GM21825 (cell line): ENCODE data around the gene CIDEB.
A peak's percentile ranks its signal among the peaks of the same experiment; 100 is the strongest.
"Not testable (repeated sequence)": the region's sequence is repeated elsewhere in the genome, so short reads cannot be mapped to it uniquely, and the experiment has no call there.

ENCODE experiments used
- ATAC-seq: cut with Tn5 transposase; IDR thresholded peaks from one replicate; pipeline ENCODE4 v1.9.1; 2021; ENCODE audit warnings: mild to moderate bottlenecking, moderate library complexity; ENCODE audit not compliant: unreplicated experiment

CIDEB gene

GRCh38 chr14:24307575-24308341, at the start of gene CIDEB:
CIDEB (minus strand) TSS chr14:24307977; CDS start chr14:24307858, 119 bp downstream.
- ATAC-seq: no peak

GRCh38 chr14:24356208-24356607, 48.4 kb upstream of the CIDEB start:
- ATAC-seq: no peak

GRCh38 chr14:24355009-24355408, 47.2 kb upstream of the CIDEB start:
- ATAC-seq: no peak

- not testable (repeated sequence) for ATAC-seq
These were observed 46.7 kb upstream of the CIDEB start for GRCh38 chr14:24354482-24354825.

- ATAC-seq: no peak
These were observed 46.0 kb upstream of the CIDEB start for GRCh38 chr14:24353559-24354481.

GRCh38 chr14:24351517-24351916, 43.7 kb upstream of the CIDEB start:
- ATAC-seq: no peak

- no peak for ATAC-seq
These were observed 42.0 kb upstream of the CIDEB start for GRCh38 chr14:24349742-24350141.

GRCh38 chr14:24348186-24348585, 40.4 kb upstream of the CIDEB start:
- ATAC-seq: no peak

- no peak for ATAC-seq
These were observed 39.4 kb upstream of the CIDEB start for GRCh38 chr14:24347134-24347533.

GRCh38 chr14:24343795-24344660, 36.3 kb upstream of the CIDEB start:
- no peak for ATAC-seq

GRCh38 chr14:24342889-24343288, 35.1 kb upstream of the CIDEB start:
- ATAC-seq: no peak

- no peak for ATAC-seq
These were observed 32.8 kb upstream of the CIDEB start for GRCh38 chr14:24340606-24341005.

GRCh38 chr14:24339284-24340151, 31.7 kb upstream of the CIDEB start, which contains the start of gene RIPK3:
RIPK3 (minus strand) TSS chr14:24339991; CDS start chr14:24339826, 165 bp downstream.
- ATAC-seq: peak; percentile 84

- ATAC-seq: no peak
These were observed 31.1 kb upstream of the CIDEB start for GRCh38 chr14:24338843-24339242.

GRCh38 chr14:24337824-24338175, 30.0 kb upstream of the CIDEB start:
- ATAC-seq: no peak

GRCh38 chr14:24337144-24337823, 29.5 kb upstream of the CIDEB start:
- ATAC-seq: no peak

- no peak for ATAC-seq
These were observed 27.8 kb upstream of the CIDEB start for GRCh38 chr14:24335461-24336171.

GRCh38 chr14:24334431-24335291, 26.9 kb upstream of the CIDEB start, which contains the start of gene ADCY4:
ADCY4 (minus strand) TSS chr14:24335071; CDS start chr14:24334652, 419 bp downstream.
- ATAC-seq: no peak
